Tibial artery (tissue), 4 donors: ENCODE data around the gene MPDU1.

ENCODE experiments used
- DNase-seq, 2 donors: peaks; one replicate each; pipeline ENCODE4 v3.0.0-alpha.2; 2019
- H3K27ac ChIP-seq, 2 donors: fragments of 200-600 bp; sonication (generic) in 1 of 2; 1 replicate in 1 of 2; 2 replicates in 1 of 2; pipeline ENCODE4 v1.5.1; 2018 to 2019; ENCODE audit warnings: mild to moderate bottlenecking in 1 of 2
- H3K27me3 ChIP-seq, 2 donors: fragments of 200-600 bp; sonication (generic) in 1 of 2; one replicate each; pipeline versions ENCODE4 v1.5.1 to v1.6.0; 2016 to 2019
- H3K36me3 ChIP-seq, 3 donors: fragments of 200-600 bp; sonication (generic) in 2 of 3; one replicate each; pipeline ENCODE4 v1.5.1; 2016 to 2019; ENCODE audit warnings: mild to moderate bottlenecking in 2 of 3
- H3K4me1 ChIP-seq, 4 donors: fragments of 200-600 bp; sonication (generic) in 2 of 4; 1 replicate in 3 of 4; 2 replicates in 1 of 4; pipeline ENCODE4 v1.5.1; 2016 to 2019
- H3K4me3 ChIP-seq, 2 donors: fragments of 200-600 bp; sonication (generic) in 1 of 2; 1 replicate in 1 of 2; 2 replicates in 1 of 2; pipeline ENCODE4 v1.5.1; 2018 to 2019; ENCODE audit warnings: mild to moderate bottlenecking in 2 of 2
- H3K9me3 ChIP-seq, 3 donors: fragments of 200-600 bp; sonication (generic) in 1 of 3; one replicate each; pipeline ENCODE4 v1.5.1; 2016 to 2019
- intact Hi-C: fragments of 100-400 bp; cut with DNase I; formaldehyde crosslinking; loops from one replicate; pipeline ENCODE4 v1.15.0; 2023; ENCODE audit warnings: low total_unique reads
- TF ChIP-seq, protein P1 (sequence below), 2 experiments: fragments of 200-600 bp in 1 of 2; fragments of 450-650 bp in 1 of 2; IDR thresholded peaks; one replicate each; pipeline ENCODE4 v1.5.1; 2017 to 2019; ENCODE audit warnings: antibody characterized with exemption in 2 of 2, mild to moderate bottlenecking in 1 of 2, moderate library complexity in 1 of 2

The MPDU1 gene

DNA sequence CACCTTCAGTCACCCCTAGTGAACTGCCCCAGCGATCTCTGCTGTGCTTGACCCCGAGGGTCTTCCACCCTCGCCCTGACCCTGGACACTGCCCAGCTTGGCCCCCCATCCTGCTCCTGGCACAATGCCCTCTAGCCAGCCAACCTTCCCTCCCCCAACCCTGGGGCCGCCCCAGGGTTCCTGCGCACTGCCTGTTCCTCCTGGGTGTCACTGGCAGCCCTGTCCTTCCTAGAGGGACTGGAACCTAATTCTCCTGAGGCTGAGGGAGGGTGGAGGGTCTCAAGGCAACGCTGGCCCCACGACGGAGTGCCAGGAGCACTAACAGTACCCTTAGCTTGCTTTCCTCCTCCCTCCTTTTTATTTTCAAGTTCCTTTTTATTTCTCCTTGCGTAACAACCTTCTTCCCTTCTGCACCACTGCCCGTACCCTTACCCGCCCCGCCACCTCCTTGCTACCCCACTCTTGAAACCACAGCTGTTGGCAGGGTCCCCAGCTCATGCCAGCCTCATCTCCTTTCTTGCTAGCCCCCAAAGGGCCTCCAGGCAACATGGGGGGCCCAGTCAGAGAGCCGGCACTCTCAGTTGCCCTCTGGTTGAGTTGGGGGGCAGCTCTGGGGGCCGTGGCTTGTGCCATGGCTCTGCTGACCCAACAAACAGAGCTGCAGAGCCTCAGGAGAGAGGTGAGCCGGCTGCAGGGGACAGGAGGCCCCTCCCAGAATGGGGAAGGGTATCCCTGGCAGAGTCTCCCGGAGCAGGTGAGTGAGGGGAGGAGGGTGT is 24.9 kb upstream of the MPDU1 start, which contains the start of gene TNFSF13:
Gene TNFSF13 (plus strand): TSS at position 207 of the 776 bp plus-strand sequence. CDS start 290 bp downstream, at position 497.
- Histone ChIP-seq H3K4me1 (peaks cover 0 to 59% (median 54%) of the 10 kb centered on the region in 4 donors), H3K9me3 (no peaks in the 10 kb centered on the region), H3K27ac (peak within 1 kb of the TSS; percentile 95 to 96), H3K36me3 (peaks cover 0 to 12% (median 6%) of the 10 kb centered on the region in 3 donors), H3K27me3 (no peaks in the 10 kb centered on the region), H3K4me3 (peak within 1 kb of the TSS; percentile 86 to 99)
- DNase-seq = peak; percentile 64 to 85
- intact Hi-C loops = no loop called here
- TF ChIP-seq, protein P1, sequence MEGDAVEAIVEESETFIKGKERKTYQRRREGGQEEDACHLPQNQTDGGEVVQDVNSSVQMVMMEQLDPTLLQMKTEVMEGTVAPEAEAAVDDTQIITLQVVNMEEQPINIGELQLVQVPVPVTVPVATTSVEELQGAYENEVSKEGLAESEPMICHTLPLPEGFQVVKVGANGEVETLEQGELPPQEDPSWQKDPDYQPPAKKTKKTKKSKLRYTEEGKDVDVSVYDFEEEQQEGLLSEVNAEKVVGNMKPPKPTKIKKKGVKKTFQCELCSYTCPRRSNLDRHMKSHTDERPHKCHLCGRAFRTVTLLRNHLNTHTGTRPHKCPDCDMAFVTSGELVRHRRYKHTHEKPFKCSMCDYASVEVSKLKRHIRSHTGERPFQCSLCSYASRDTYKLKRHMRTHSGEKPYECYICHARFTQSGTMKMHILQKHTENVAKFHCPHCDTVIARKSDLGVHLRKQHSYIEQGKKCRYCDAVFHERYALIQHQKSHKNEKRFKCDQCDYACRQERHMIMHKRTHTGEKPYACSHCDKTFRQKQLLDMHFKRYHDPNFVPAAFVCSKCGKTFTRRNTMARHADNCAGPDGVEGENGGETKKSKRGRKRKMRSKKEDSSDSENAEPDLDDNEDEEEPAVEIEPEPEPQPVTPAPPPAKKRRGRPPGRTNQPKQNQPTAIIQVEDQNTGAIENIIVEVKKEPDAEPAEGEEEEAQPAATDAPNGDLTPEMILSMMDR (IDR thresholded peaks at IDR 0.05) = no peak

DNA sequence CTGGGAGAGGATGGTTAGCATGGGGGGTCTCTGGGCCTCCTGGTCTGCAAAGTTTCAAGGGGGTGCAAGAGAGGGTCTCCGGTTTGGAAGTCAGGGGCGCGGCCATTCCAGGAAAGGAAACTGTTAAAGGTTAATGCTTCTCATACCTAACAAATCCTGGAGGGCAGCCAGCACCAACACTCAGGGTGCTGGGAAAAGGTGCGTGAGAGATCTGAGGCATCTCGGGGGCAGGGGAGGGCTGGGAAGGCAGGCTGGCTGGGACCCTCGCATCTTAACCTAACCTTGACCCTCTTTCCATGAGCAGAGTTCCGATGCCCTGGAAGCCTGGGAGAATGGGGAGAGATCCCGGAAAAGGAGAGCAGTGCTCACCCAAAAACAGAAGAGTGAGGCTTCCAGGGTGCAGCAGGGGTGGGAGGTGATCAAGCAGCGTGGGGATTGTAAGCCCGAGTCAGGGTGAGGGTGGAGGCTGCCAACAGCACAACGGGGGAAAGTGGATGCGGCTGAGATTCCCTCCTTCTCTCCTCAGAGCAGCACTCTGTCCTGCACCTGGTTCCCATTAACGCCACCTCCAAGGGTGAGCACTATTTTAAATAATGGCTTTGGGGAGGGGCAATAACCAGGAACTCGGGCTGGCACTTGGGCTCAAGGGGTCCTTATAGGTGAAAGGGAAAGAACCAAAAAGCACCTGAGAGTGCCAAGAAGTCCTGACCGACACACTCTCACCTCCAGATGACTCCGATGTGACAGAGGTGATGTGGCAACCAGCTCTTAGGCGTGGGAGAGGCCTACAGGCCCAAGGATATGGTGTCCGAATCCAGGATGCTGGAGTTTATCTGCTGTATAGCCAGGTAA is 24.1 kb upstream of the MPDU1 start:
- TF ChIP-seq, protein P1 (IDR thresholded peaks at IDR 0.05) = no peak
- Histone ChIP-seq H3K9me3 (no peaks in the 10 kb centered on the region), H3K27me3 (no peaks in the 10 kb centered on the region), H3K4me3 (peak overlapping the region; percentile 86 to 99), H3K36me3 (peaks cover 6 to 17% (median 7%) of the 10 kb centered on the region in 3 donors), H3K27ac (peak overlapping the region; percentile 95 to 96), H3K4me1 (peaks cover 0 to 67% (median 61%) of the 10 kb centered on the region in 4 donors)
- intact Hi-C loops = loop anchor here (5.0 to 10.0 kb wide), 4 partner anchors 65 to 305 kb away; partner anchors contain the start of genes CTDNEP1, ELP5, FGF11 and KCTD11
- no peak for DNase-seq

DNA sequence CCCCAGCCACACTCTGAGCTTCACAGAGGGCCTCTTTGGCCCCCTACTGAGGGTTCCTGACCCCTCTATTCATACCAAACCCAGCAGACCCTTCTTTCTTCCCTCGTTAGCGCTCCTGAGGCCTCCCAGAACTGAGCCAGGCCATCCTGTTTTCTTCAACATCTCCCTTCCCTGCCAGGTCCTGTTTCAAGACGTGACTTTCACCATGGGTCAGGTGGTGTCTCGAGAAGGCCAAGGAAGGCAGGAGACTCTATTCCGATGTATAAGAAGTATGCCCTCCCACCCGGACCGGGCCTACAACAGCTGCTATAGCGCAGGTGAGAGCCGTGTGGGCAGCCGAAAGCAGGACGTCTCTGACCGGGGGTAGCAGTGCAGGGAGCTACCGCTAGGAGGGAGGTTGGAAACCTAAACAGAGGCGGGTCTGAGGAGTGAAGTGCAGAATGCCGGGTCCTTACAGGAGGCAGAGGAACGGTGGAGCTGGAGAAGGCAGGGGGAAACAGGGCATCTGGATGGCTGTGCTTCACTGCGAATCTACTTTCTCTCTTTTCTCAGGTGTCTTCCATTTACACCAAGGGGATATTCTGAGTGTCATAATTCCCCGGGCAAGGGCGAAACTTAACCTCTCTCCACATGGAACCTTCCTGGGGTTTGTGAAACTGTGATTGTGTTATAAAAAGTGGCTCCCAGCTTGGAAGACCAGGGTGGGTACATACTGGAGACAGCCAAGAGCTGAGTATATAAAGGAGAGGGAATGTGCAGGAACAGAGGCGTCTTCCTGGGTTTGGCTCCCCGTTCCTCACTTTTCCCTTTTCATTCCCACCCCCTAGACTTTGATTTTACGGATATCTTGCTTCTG is 23.3 kb upstream of the MPDU1 start:
- peak; percentile 42 to 79 for DNase-seq
- TF ChIP-seq, protein P1 (IDR thresholded peaks at IDR 0.05) = peak; percentile 33 to 49
- H3K4me1 ChIP-seq = peaks cover 0 to 73% (median 62%) of the 10 kb centered on the region in 4 donors
- peak overlapping the region; percentile 95 to 96 for H3K27ac ChIP-seq
- H3K9me3 ChIP-seq = no peaks in the 10 kb centered on the region
- H3K27me3 ChIP-seq = no peaks in the 10 kb centered on the region
- peak overlapping the region; percentile 86 to 99 for H3K4me3 ChIP-seq
- H3K36me3 ChIP-seq = peaks cover 15 to 26% (median 16%) of the 10 kb centered on the region in 3 donors
- intact Hi-C loops = loop anchor here (1.0 to 10.0 kb wide), 5 partner anchors 46 to 306 kb away; partner anchors contain the start of genes CTDNEP1, ELP5, FGF11 and KCTD11

DNA sequence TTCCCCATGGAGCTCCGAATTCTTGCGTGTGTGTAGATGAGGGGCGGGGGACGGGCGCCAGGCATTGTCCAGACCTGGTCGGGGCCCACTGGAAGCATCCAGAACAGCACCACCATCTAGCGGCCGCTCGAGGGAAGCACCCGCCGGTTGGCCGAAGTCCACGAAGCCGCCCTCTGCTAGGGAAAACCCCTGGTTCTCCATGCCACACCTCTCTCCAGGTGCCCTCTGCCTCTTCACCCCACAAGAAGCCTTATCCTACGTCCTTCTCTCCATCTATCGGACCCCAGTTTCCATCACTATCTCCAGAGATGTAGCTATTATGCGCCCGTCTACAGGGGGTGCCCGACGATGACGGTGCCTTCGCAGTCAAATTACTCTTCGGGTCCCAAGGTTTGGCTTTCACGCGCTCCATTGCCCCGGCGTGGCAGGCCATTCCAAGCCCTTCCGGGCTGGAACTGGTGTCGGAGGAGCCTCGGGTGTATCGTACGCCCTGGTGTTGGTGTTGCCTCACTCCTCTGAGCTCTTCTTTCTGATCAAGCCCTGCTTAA is 22.6 kb upstream of the MPDU1 start:
- peak; percentile 87 to 94 for DNase-seq

More for the DNA sequence above, 22.6 kb upstream of the MPDU1 start:
- H3K27ac ChIP-seq = peak overlapping the region; percentile 95 to 96
- intact Hi-C loops = loop anchor here (1.0 to 10.0 kb wide), 5 partner anchors 47 to 306 kb away; partner anchors contain the start of genes CTDNEP1, ELP5, FGF11 and KCTD11
- H3K4me1 ChIP-seq = peaks cover 0 to 76% (median 62%) of the 10 kb centered on the region in 4 donors
- TF ChIP-seq, protein P1 (IDR thresholded peaks at IDR 0.05) = peak; percentile 87 to 91
- H3K9me3 ChIP-seq = no peaks in the 10 kb centered on the region
- H3K36me3 ChIP-seq = peaks cover 22 to 33% (median 23%) of the 10 kb centered on the region in 3 donors
- no peaks in the 10 kb centered on the region for H3K27me3 ChIP-seq
- H3K4me3 ChIP-seq = peak overlapping the region; percentile 86 to 99
